ENCODE data around the gene TK2. TPM values are rescaled to one million over a fixed set of nuclear protein-coding genes. Genes with fewer than 3 reads are reported as not detected.
"Not testable (repeated sequence)": the region's sequence is repeated elsewhere in the genome, so short reads cannot be mapped to it uniquely, and the experiment has no call there.

The TK2 gene
- total and polyA plus RNA-seq, 8 donors, result 31.4 to 41.2 (median 34.8) TPM

DNA sequence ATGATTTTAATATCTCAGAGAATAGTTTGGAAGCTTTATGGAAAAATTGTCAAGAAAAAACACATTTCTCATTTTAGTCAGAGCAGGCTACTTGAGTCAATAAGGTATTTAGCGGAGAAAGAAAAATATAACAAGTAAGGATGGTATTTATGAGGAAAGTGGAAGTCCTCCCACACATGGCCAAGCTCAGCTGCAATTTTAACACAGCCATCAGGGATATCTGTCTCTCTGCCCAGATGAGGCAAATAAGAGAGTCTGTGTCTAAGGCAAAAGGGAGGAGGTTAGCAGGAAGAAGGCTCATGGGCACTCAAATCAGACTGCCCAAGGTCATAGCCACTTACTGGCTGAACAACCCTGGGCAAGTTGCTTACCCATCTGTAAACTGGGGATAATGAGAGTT lies 24.2 kb upstream of the TK2 start:
- Histone ChIP-seq H3K36me3 (peaks cover 0 to 9% of the 10 kb centered on the region in 2 donors), H3K4me1 (peaks cover 4 to 19% of the 10 kb centered on the region in 2 donors), H3K4me3 (no peak overlapping the region), H3K27me3 (peaks cover 13 to 18% of the 10 kb centered on the region in 2 donors), H3K9me3 (no peaks in the 10 kb centered on the region), H3K27ac (no peak overlapping the region)
- intact Hi-C loops (cut with DNase I), result no loop called here
- TF ChIP-seq, protein P1, sequence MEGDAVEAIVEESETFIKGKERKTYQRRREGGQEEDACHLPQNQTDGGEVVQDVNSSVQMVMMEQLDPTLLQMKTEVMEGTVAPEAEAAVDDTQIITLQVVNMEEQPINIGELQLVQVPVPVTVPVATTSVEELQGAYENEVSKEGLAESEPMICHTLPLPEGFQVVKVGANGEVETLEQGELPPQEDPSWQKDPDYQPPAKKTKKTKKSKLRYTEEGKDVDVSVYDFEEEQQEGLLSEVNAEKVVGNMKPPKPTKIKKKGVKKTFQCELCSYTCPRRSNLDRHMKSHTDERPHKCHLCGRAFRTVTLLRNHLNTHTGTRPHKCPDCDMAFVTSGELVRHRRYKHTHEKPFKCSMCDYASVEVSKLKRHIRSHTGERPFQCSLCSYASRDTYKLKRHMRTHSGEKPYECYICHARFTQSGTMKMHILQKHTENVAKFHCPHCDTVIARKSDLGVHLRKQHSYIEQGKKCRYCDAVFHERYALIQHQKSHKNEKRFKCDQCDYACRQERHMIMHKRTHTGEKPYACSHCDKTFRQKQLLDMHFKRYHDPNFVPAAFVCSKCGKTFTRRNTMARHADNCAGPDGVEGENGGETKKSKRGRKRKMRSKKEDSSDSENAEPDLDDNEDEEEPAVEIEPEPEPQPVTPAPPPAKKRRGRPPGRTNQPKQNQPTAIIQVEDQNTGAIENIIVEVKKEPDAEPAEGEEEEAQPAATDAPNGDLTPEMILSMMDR (IDR thresholded peaks at IDR 0.05), result no peak
- DNase-seq (no peak), ATAC-seq (no peak)

DNA sequence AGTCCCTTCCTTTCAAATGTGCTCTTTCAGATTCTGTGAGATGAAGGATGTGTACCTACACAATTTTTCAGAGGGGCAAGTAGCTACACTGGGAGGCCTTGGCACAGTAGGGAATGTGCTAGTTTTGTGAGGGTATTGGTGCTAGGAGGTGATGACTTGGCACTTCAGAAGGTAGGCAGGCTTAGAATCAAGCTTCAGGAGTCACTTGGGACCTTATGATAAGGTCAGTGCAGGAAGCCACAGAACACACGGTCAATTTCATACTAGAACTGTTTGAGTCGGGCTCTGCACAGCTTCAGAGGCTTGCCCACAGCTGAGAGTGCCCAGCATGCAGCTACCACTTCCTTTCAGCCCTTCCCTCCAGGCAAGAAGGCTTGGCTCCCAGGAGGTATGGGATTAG lies 22.4 kb upstream of the TK2 start:
- Histone ChIP-seq H3K27me3 (peaks cover 0 to under 1% of the 10 kb centered on the region in 2 donors), H3K36me3 (peaks cover 0 to 13% of the 10 kb centered on the region in 2 donors), H3K4me3 (no peak overlapping the region), H3K9me3 (no peaks in the 10 kb centered on the region), H3K4me1 (peaks cover 0 to 17% of the 10 kb centered on the region in 2 donors), H3K27ac (no peak overlapping the region)
- TF ChIP-seq, protein P1 (IDR thresholded peaks at IDR 0.05), result no peak
- intact Hi-C loops (cut with DNase I), result no loop called here
- ATAC-seq (no peak), DNase-seq (no peak)

DNA sequence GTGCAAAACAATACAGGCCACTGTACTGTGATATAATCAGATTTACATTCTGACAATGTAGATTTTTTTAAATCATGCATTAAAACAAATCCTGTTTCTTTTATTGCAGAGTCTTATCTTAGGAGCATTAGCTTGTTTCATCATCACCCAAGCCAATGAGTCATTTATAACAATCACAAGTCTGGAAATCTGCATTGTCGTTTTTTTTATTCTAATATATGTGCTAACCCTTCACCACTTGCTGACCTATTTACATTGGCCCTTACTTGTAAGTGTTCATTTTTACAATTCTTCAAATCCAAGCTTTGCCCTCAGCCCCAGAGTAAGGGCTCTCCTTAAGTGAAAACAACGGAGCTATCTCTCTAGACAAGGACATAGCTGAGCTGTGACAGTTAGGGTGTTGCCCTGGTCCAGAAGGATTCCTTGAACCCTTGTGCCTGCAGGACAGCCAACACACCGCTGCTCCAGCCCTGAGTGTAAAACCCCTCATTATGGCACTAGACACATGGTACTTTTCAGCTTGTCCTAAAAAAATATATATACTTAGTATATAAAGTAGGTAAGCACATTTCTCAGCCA lies 20.0 kb upstream of the TK2 start:
- H3K4me3 ChIP-seq, result no peak overlapping the region
- H3K4me1 ChIP-seq, result peaks cover 0 to 17% of the 10 kb centered on the region in 2 donors
- no peak for DNase-seq
- H3K27me3 ChIP-seq, result no peaks in the 10 kb centered on the region
- peaks cover 0 to 37% of the 10 kb centered on the region in 2 donors for H3K36me3 ChIP-seq
- intact Hi-C loops (cut with DNase I), result no loop called here
- H3K27ac ChIP-seq, result no peak overlapping the region
- peak; percentile 75 for ATAC-seq
- H3K9me3 ChIP-seq, result no peaks in the 10 kb centered on the region
- TF ChIP-seq, protein P1 (IDR thresholded peaks at IDR 0.05), result no peak

DNA sequence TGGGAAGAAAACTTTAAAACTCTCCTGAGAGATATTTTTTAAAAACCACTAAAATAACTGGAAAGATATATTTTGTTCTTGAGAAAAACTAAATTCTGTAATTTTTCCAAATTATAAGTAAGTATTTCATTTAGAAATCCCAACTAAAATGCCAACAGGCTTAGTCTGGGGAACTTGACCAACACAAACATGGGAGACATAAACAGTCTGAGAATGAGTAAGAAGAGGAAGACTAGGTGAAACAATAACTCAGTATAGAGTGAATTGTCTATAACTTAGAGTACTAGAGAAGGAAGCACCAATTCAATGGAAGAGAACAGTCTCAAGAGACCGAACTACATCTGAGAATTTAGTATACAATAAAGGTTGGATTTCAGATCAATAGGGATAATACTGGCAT lies 19.2 kb upstream of the TK2 start:
- no peak overlapping the region for H3K27ac ChIP-seq
- no peaks in the 10 kb centered on the region for H3K9me3 ChIP-seq
- H3K27me3 ChIP-seq, result no peaks in the 10 kb centered on the region
- ATAC-seq (no peak), DNase-seq (no peak)
- intact Hi-C loops (cut with DNase I), result no loop called here
- no peak overlapping the region for H3K4me3 ChIP-seq
- TF ChIP-seq, protein P1 (IDR thresholded peaks at IDR 0.05), result no peak
- peaks cover 0 to 45% of the 10 kb centered on the region in 2 donors for H3K36me3 ChIP-seq
- peaks cover 0 to 17% of the 10 kb centered on the region in 2 donors for H3K4me1 ChIP-seq

DNA sequence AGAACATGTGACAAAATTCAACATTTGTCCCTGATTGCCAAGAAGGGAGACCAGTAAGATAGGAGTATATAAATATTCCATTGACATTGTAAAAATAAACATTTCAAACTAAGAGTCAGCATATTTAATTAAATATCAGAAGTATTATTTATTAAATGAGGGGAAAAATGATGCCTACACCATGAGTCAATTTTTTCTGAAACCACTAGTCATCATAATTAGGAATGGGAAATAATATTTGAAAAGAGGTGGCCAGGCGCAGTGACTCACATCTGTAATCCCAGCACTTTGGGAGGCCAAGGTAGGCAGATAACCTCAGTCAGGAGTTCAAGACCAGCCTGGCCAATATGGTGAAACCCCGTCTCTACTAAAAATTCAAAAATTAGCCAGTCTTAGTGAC lies 18.4 kb upstream of the TK2 start:
- H3K27me3 ChIP-seq, result no peaks in the 10 kb centered on the region
- H3K27ac ChIP-seq, result no peak overlapping the region
- ATAC-seq, result no peak
- no peak for DNase-seq
- H3K36me3 ChIP-seq, result peaks cover 0 to 53% of the 10 kb centered on the region in 2 donors
- no peaks in the 10 kb centered on the region for H3K9me3 ChIP-seq
- intact Hi-C loops (cut with DNase I), result no loop called here
- TF ChIP-seq, protein P1 (IDR thresholded peaks at IDR 0.05), result no peak
- H3K4me1 ChIP-seq, result peaks cover 0 to 17% of the 10 kb centered on the region in 2 donors
- H3K4me3 ChIP-seq, result no peak overlapping the region

DNA sequence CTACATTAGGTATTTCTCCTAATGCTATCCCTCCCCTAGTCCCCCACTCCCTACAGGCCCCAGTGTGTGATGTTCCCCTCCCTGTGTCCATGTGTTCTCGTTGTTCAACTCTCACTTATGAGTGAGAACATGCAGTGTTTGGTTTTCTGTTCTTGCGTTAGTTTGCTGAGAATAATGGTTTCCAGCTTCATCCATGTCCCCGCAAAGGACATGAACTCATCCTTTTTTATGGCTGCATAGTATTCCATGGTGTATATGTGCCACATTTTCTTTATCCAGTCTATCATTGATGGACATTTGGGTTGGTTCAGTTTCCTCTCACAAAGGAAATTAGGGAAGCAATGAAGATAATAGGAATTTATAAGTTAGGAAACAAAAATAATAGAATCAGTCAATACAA lies 17.3 kb upstream of the TK2 start:
- intact Hi-C loops (cut with DNase I); DNase-seq; H3K9me3 ChIP-seq; H3K4me3 ChIP-seq; H3K27me3 ChIP-seq; H3K27ac ChIP-seq; ATAC-seq: not testable (repeated sequence)
- Histone ChIP-seq H3K4me1 (peaks cover 0 to 21% of the 10 kb centered on the region in 2 donors), H3K36me3 (peaks cover 0 to 61% of the 10 kb centered on the region in 2 donors)

All from left lung (tissue), 10 donors.